Nephron (organoid): Measurements from ENCODE around the gene TNNC1.

Experiments used
- H3K27ac Mint-ChIP-seq, 3 experiments: 2 replicates each; pipeline ENCODE4 v1.8.0; 2020; ENCODE audit warnings: mixed read lengths in 3 of 3, mild to moderate bottlenecking in 2 of 3, moderate library complexity in 1 of 3
- H3K27me3 Mint-ChIP-seq: 2 replicates; pipeline ENCODE4 v1.8.0; 2021; ENCODE audit warnings: low read depth, mild to moderate bottlenecking, moderate library complexity, mixed read lengths
- H3K36me3 Mint-ChIP-seq: 2 replicates; pipeline ENCODE4 v1.8.0; 2020; ENCODE audit warnings: low read depth, mixed read lengths
- H3K4me1 Mint-ChIP-seq: 2 replicates; pipeline ENCODE4 v1.8.0; 2020; ENCODE audit warnings: mixed read lengths
- H3K4me3 Mint-ChIP-seq, 3 experiments: 2 replicates each; pipeline ENCODE4 v1.8.0; 2020; ENCODE audit warnings: mild to moderate bottlenecking in 3 of 3, mixed read lengths in 3 of 3, moderate library complexity in 2 of 3
- H3K9me3 Mint-ChIP-seq: 2 replicates; pipeline ENCODE4 v1.8.0; 2020; ENCODE audit warnings: mixed read lengths
- TF ChIP-seq, protein P1 (sequence below), 3 experiments: fragments of 200-600 bp; sonication (generic); IDR thresholded peaks; one replicate each; pipeline ENCODE4 v1.5.0; 2021; ENCODE audit warnings: antibody characterized with exemption in 3 of 3; ENCODE audit not compliant: unreplicated experiment in 3 of 3

The TNNC1 gene

DNA sequence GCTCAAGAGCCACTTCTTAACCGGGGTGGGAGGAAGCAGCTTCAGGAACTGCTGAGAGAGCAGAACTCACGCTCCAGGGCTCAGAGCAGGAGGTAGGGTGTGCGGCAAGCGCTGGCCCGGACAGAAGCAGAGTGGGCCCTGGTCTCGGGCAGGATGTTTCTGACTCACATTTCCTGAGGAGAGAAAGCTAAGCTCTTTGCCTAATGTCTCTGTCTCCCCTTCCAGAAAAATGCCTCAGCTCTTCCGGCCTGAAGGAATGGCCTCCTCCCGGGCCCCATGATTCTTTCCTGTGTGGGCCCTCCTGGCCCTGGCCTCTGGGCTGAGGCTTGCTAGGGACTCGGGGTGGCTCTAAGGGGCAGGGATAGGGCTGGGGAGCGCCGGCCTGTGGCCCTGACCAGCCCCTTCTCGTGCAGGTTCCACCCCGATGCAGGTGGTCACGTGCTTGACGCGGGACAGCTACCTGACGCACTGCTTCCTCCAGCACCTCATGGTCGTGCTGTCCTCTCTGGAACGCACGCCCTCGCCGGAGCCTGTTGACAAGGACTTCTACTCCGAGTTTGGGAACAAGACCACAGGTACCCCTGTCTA, 37.2 kb upstream of the TNNC1 start:
- TF ChIP-seq, protein P1, sequence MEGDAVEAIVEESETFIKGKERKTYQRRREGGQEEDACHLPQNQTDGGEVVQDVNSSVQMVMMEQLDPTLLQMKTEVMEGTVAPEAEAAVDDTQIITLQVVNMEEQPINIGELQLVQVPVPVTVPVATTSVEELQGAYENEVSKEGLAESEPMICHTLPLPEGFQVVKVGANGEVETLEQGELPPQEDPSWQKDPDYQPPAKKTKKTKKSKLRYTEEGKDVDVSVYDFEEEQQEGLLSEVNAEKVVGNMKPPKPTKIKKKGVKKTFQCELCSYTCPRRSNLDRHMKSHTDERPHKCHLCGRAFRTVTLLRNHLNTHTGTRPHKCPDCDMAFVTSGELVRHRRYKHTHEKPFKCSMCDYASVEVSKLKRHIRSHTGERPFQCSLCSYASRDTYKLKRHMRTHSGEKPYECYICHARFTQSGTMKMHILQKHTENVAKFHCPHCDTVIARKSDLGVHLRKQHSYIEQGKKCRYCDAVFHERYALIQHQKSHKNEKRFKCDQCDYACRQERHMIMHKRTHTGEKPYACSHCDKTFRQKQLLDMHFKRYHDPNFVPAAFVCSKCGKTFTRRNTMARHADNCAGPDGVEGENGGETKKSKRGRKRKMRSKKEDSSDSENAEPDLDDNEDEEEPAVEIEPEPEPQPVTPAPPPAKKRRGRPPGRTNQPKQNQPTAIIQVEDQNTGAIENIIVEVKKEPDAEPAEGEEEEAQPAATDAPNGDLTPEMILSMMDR (IDR thresholded peaks at IDR 0.05; ENCODE audit: unreplicated experiment in 3 of 3) = no peak
- no peak overlapping the region for H3K4me3 Mint-ChIP-seq
- peak overlapping the region in 1 of 3 experiments; percentile 1 for H3K27ac Mint-ChIP-seq
- no peaks in the 10 kb centered on the region for H3K27me3 Mint-ChIP-seq
- H3K36me3 Mint-ChIP-seq = peaks cover 29% of the 10 kb centered on the region
- H3K9me3 Mint-ChIP-seq = no peaks in the 10 kb centered on the region
- peaks cover 5% of the 10 kb centered on the region for H3K4me1 Mint-ChIP-seq

DNA sequence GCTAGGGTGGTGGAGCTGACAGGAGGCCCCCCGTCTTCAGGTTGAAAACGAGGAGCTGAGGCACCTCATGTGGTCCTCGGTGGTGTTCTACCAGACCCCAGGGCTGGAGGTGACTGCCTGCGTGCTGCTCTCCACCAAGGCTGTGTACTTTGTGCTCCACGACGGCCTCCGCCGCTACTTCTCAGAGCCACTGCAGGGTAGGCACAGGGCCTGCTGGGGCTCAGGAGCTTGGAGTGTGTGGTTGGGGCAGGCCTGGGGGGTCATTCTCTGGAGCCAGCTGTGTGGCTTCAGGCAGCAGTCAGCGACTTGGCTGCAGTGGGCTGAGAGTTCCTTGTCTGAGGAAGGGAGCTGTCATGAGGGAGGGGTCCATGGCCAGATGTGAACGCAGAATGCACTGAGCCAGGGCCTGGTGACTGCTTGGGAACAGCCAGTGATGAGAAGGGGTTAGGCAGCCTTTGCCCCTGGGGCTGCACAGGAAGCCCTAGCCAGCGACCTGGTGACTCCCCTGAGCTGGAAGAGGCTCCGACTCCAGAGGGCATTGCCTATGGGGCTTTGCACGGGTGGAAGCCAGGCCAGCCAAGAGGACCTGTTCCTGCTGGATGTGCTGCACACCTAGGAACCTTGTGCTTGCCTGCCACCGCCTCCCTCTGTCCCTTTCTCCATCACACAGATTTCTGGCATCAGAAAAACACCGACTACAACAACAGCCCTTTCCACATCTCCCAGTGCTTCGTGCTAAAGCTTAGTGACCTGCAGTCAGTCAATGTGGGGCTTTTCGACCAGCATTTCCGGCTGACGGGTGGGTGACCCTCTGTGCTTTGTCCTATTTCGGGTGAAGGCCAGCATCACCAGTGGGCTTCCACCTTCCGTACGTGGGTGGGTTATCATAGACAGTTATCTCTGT, 36.4 kb upstream of the TNNC1 start:
- TF ChIP-seq, protein P1 (IDR thresholded peaks at IDR 0.05; ENCODE audit: unreplicated experiment in 3 of 3) = no peak
- Mint-ChIP-seq H3K27me3 (no peaks in the 10 kb centered on the region), H3K4me3 (no peak overlapping the region), H3K36me3 (peaks cover 34% of the 10 kb centered on the region), H3K9me3 (no peaks in the 10 kb centered on the region), H3K27ac (peak overlapping the region in 1 of 3 experiments; percentile 1), H3K4me1 (peaks cover 5% of the 10 kb centered on the region)

DNA sequence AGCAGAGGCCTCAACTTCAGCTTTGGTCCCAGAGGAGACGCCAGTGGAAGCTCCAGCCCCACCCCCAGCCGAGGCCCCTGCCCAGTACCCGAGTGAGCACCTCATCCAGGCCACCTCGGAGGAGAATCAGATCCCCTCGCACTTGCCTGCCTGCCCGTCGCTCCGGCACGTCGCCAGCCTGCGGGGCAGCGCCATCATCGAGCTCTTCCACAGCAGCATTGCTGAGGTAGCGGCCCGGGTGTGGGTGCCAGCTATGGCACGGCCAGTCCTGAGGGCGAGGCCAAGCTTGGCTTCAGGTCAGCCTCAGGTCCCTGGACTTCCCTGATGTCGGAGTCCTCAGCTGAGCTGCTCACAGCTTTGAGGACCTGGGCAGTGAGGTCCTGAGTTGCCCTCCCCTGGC, 35.6 kb upstream of the TNNC1 start:
- peaks cover 35% of the 10 kb centered on the region for H3K36me3 Mint-ChIP-seq
- no peaks in the 10 kb centered on the region for H3K9me3 Mint-ChIP-seq
- TF ChIP-seq, protein P1 (IDR thresholded peaks at IDR 0.05; ENCODE audit: unreplicated experiment in 3 of 3) = no peak
- no peaks in the 10 kb centered on the region for H3K27me3 Mint-ChIP-seq
- no peak overlapping the region for H3K27ac Mint-ChIP-seq
- H3K4me1 Mint-ChIP-seq = peaks cover 11% of the 10 kb centered on the region
- H3K4me3 Mint-ChIP-seq = no peak overlapping the region

DNA sequence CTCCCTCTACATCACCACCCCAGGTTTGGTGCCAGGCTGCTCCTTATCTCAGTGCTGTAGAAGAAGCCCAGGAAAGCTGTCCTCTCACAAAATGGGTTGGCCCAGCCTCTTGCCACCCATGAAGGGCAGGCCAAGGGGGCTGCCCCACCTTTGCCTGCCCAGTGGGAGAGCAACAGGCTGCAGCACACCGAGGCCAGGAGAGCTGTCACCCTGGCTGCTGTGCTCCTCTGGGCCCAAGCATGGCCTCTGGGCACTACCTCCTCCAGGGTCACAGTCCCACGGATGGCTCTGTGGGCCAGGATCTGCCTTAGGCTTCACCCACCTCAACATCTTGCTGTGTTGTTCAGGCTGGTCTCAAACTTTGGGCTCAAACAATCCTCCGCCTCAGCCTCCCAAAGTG, 34.9 kb upstream of the TNNC1 start:
- TF ChIP-seq, protein P1 (IDR thresholded peaks at IDR 0.05; ENCODE audit: unreplicated experiment in 3 of 3) = no peak
- H3K9me3 Mint-ChIP-seq = no peaks in the 10 kb centered on the region
- peaks cover 19% of the 10 kb centered on the region for H3K4me1 Mint-ChIP-seq
- H3K27ac Mint-ChIP-seq = no peak overlapping the region
- H3K4me3 Mint-ChIP-seq = no peak overlapping the region
- H3K27me3 Mint-ChIP-seq = no peaks in the 10 kb centered on the region
- H3K36me3 Mint-ChIP-seq = peaks cover 39% of the 10 kb centered on the region

- Mint-ChIP-seq H3K4me1 (peaks cover 26% of the 10 kb centered on the region), H3K27me3 (no peaks in the 10 kb centered on the region), H3K36me3 (peaks cover 40% of the 10 kb centered on the region), H3K9me3 (no peaks in the 10 kb centered on the region), H3K4me3 (no peak overlapping the region), H3K27ac (no peak overlapping the region)
- TF ChIP-seq, protein P1 (IDR thresholded peaks at IDR 0.05; ENCODE audit: unreplicated experiment in 3 of 3) = no peak
These were observed 34.2 kb upstream of the TNNC1 start for GRCh38 chr3:52487788-52488691.
